Measurements from ENCODE around the gene IP6K3. TPM values are rescaled to one million over a fixed set of nuclear protein-coding genes. Genes with fewer than 3 reads are reported as not detected.

The IP6K3 gene
- polyA plus RNA-seq (ENCODE audit: insufficient read length): 1.0 TPM
- long read RNA-seq, donor 1, partial matches to known transcripts: 0 of 2 reads
- long read RNA-seq, donor 1, other reads (novel, unspliced or antisense): 0 of 2 reads
- long read RNA-seq, donor 2: 0 reads
- long read RNA-seq, donor 3: 0 reads
- long read RNA-seq, donor 4: 0 reads
- long read RNA-seq, donor 5: 0 reads
- long read RNA-seq, donor 6: 0 reads
- long read RNA-seq, donor 7: 0 reads
- long read RNA-seq, donor 8: 0 reads

DNA sequence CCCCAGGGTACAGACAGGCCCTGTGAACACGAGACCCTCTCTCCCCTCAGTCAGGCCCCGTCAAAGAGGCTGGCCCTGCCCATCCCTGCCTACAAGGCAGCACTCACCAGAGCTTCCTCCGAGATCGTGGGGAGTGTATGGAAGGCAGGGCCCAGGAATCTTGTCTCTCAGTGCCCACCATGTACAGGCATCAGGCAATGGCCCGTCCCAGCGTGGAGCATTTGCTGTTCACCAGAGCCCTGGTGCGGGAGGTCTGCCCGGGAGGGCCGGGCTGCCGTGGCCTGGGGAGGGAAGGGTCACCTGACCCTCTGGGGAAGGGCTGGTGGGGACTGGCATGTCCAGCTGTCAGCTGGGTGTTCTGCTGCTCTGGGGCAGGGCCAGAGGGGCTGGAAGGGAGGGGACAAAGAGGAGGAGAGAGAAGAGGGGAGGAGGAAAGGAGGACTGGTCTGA is at the start of gene IP6K3:
TSS of gene IP6K3 (minus strand) at position 255 of the 450 bp plus-strand sequence. CDS start 11,429 bp downstream, outside the sequence.
- no peak for DNase-seq

- no peak for DNase-seq
These were observed 48.4 kb upstream of the IP6K3 start for GRCh38 chr6:33794910-33795623.

DNA sequence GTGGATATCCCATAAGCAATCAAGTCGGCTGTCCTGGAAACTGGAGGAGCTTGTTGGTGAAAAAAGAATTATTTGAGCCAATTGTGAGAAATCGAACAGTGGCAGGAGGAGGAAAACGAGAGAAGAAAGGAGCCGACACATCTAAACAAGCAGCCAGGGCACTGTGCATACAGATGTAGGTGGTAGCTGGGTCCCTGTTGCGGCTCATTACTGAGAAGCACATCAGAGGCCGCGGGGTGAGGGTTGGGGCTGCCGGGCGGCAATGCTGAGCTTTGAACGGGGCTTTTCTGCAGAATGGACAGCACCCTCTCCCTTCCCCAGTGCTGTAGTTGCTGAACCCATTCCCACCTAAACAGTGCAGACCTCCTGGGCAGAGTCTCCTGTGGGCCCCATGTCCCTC is 46.3 kb upstream of the IP6K3 start:
- no peak for DNase-seq

DNA sequence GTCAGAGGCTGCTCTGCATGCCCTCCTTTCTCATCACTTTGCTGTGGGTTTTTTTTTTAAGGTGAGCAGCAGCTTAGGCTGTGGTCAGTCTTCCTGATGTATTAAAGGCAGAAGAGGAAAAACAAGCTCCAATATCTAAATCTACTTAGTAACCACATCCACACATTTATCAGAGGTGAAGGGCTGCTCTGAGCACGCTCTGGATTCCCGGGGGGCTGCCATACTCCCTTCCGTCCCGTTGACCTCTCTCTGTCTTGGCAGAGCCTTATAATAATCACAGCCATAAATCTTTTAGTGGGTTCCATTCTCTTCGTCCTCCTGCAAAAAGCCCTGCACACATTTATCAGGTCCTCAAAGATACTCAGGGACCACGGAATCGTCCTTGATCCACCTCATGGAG is 44.9 kb upstream of the IP6K3 start:
- no peak for DNase-seq

GRCh38 chr6:33790910-33791309 is 44.2 kb upstream of the IP6K3 start:
- no peak for DNase-seq

DNA sequence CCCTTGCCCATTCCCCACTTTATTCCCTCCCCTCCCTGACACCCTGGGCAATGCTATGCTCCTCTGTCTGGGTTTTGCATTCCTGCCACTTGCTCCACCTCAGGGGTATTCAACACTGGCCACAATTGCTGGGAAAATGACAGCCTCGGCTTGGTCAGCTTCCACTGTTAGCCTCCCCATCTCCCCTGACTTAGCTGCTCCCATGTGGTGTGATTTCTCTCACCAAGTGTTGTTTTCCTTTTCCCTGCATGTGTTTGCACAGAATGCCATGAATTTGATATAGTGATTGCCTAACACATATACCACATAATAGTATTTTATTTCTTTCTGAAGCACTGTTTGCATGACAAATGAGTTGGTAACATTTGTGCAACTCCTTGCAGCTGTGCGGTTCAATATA is 43.7 kb upstream of the IP6K3 start:
- no peak for DNase-seq

GRCh38 chr6:33789550-33789895 is 42.8 kb upstream of the IP6K3 start:
- DNase-seq: no peak

DNA sequence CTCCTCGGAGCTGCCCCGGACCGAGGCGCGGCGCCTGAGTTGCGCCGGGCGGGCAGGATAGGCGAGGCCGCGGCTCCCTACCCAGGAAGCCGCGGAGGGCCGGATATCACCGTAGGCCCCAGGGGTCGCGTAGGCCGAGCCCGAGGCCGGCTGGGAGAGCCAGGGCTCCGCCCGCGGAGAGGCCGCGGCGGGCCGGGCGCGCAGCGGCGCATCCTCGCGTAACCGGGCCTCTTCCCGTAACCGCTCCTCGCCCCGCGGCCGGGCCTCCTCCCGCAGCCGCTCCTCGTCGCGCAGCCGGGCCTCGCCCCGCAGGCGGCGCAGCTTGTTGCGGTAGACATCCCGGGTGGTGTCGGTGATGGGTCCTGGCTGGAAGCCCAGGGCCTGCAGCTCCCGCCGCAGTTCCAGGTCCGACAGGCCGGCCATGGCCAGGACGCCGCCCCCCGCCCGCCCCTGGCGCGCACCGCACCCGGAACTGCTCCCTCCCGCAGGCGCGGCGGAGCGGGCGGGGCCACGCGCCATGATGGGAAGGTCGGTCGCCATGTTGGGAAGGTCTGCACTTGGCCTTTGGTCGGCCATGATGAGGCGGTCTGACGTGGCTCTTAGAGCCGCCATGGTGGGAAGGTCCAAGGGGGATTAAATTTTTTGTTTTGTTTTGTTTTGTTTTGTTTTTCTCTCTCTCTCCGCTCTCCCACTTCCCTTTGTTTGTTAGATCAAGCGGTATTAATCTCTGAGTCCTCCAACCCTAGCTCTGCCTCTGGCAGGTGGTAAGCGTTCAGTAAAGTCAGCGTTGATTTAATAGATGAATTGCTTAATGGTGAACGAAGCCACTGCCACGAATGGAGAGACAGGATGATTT is 42.2 kb upstream of the IP6K3 start, which contains the start of gene LEMD2:
TSS of gene LEMD2 (minus strand) at position 437 of the 856 bp plus-strand sequence. CDS start at position 423, 14 bp downstream.
- DNase-seq: peak; percentile 94

DNA sequence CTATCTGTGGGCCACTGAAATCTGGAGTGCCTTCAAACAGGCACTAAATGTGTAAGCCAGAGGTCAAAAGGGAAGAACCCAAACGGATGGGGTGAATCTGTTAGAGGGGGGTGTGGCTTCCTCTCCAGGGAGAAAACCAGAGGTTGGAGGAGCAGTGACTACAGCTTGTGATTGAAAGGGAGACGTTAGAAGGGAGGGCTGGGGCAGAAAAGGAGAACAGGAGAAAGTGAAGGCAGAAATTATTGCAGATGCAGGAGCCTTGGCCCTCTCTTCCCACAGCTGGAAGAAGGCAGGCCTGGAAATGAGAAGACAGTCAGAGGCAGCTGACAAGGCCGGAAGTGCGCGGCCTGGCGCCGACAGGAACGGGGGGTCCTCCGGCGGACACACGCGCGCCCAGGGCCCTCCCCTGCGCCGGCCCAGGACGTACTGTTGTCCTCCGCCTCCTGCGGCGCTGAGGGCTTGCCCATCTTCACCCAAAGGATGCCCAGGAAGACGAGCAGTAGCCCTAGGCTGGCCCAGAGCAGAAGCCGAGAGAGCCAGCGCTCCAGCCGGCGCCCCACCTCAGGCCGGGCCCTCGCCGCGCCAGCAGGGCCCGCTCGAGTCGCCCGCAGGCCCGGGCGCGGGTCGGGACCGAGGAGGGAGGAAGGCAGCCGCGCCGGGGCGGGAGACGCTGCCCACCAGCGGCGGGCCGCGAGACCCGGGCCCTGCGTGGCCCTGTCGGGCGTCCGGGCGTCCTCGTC is 41.4 kb upstream of the IP6K3 start:
- peak; percentile 63 for DNase-seq

GRCh38 chr6:33787346-33787953 is 40.7 kb upstream of the IP6K3 start:
- no peak for DNase-seq

DNA sequence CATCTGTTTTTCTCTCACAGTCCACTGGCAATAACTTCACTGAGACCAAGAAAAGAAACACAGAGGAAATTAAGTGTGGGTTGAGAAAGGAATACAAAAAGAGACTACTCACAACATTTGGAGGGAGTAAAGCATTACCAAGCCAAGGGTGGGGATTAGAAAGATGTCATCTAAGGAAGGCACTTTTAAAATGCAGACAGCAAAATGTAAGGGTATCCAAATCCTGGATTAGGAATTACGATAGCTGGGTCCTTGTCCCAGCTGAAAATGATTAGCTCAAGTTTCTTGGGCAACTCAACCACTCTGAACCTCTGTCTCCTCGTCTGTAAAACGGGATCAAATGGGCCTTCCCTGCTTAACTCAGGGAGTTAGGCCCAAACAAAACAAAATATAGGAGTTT is 40.0 kb upstream of the IP6K3 start:
- DNase-seq: no peak

GRCh38 chr6:33785778-33786177 is 39.1 kb upstream of the IP6K3 start:
- DNase-seq: no peak

DNA sequence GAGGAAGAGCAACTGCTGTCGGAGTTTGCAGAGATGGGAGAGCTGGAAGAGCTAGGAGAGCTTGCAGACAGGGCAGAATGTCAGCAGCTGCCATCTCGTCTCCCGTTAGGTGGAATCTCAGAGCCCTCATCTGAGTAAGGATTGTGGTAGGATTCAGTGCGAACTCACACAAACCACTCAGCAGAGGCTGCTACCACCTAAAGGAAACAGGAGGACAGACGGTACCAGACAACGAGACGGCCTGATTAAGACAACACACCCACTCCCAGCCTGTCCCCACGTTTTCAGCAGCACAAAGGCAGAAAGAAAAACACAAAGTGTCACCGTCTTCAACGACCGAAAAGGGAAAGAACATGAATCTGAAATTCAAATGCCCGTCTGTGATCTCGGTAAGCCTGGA is 38.1 kb upstream of the IP6K3 start:
- DNase-seq: no peak

DNA sequence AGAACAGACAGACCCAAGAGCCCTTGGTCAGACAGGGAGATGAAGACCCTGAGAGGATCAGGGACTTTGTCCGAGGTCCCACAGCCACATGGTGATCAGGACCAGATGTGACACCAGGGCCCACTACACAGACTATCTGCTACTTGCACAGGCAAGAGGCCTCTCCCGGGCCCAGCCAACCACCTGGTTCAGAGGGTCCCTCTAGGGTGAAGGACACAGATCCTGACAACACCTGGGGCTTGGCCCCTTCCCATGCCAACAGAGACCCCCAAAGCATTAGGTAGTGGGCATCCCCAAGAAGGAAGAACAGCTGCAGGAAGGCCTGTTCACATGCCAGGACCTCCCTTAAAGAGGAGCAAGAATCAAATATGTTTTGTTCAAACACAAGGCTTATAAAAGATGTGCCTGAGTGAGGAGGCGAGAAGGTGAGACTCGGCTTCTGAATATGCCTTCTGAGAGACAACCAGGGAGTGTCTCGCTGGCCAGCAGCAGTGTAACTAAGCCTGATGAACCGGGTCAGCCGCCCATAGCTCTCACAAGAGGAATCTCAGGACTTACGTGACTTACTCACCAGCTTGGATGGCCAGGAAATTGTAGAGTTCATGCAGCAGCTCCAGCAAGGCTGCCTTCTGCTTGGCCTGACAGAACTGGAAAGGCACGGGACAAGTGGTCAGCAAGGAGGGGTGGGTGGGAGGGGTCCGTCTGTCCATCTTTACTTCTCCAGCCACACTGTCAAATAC is 37.2 kb upstream of the IP6K3 start:
- no peak for DNase-seq

GRCh38 chr6:33782561-33782960 is 35.9 kb upstream of the IP6K3 start:
- no peak for DNase-seq

DNA sequence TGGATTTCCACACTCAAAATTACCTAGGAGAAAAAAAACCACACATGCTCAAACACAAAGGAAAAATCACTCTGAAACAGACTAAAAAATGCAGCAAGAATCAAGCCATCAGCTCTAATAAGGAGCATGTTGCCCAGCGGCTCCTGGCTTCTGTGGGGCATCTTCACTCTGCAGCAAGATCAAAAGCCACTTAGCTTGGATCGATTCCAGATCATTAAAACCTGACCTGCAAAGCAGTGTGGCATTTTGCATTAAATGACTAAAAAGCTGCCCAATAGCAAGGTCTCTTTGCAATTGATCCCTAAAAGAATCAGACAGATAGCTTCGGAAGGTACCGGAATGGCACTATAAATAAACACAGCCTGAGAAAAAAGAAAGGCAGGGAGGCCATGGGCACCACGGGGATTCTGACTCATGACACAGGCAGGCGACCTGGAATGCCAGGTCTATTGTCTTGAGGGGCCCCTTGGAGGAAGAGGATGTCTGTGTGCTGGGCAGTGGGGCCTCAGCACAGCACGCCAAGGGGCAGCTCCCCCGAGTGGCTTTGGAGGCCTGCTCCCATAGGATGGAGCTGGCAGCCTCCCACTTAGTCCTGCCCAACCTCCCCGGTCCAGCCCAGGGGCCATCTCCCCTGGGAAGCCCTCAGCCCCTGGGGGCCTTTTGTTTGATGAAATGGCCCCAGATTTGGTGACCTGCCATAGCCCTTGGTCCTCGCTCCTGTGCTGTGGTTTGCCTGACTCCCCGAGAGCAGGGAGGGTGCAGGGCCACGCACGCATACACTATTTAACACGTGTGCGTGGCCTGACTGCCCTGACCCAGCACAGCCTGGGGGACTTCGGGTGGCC is 34.6 kb upstream of the IP6K3 start:
- no peak for DNase-seq

DNA sequence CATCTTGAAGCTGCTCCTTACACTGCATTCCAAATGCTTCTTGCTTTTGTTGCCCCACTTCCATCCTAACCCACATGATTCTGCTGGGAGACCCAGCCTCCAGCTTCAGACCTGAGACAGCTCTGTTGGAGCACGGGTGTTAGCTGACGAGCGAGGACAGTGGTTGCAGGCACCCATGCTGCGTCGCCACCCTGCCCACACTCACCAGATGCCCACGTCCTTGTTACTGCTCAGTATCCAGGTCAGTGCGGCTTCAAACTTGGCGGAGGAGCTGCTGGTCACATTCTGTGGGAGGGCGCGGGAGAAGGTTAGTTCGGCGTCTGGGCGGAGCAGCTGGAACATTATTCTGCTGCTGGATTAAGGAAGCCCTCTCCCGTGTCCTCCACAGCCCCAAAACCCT is 33.2 kb upstream of the IP6K3 start:
- DNase-seq: no peak

DNA sequence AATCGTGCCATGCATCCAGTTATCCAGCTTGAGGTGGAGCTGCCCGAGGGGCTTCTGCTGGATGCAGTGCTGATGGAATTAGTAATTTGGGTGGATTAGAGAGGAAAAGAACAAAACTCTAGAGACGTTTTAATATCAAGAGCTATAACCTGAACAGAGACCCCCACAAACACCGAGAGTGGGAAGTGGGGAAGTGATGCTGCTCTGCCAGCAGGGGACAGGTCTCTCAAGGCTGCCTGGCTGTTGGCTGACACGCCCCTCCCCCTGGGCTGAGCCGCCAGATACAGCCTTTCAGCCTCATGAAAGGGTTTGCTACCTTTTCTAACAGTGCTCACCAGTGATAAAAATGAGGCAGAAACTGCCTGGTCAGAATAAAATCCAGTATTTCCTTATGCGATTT is 32.6 kb upstream of the IP6K3 start:
- DNase-seq: no peak

- DNase-seq: no peak
These were observed 31.9 kb upstream of the IP6K3 start for GRCh38 chr6:33778444-33779121.
